HFF-Myc (cell line): ENCODE data around the gene SEPTIN2.
"Not testable (repeated sequence)": the region's sequence is repeated elsewhere in the genome, so short reads cannot be mapped to it uniquely, and the experiment has no call there.

Source experiments
- DNase-seq: peaks from one replicate; pipeline ENCODE4 v3.0.0-alpha.2; 2011; ENCODE audit warnings: low read depth; ENCODE audit errors: extremely low read depth
- H3K4me3 ChIP-seq: replicated peaks from 2 replicates; pipeline ENCODE4 v1.5.1; 2011; ENCODE audit warnings: low read depth, mild to moderate bottlenecking, control low read depth, low read length
- TF ChIP-seq, protein P1 (sequence below): IDR thresholded peaks from 2 replicates; pipeline ENCODE4 v1.5.1; 2012; ENCODE audit warnings: mild to moderate bottlenecking, low read depth, low read length, control low read depth; ENCODE audit errors: missing control alignments

SEPTIN2 gene

DNA sequence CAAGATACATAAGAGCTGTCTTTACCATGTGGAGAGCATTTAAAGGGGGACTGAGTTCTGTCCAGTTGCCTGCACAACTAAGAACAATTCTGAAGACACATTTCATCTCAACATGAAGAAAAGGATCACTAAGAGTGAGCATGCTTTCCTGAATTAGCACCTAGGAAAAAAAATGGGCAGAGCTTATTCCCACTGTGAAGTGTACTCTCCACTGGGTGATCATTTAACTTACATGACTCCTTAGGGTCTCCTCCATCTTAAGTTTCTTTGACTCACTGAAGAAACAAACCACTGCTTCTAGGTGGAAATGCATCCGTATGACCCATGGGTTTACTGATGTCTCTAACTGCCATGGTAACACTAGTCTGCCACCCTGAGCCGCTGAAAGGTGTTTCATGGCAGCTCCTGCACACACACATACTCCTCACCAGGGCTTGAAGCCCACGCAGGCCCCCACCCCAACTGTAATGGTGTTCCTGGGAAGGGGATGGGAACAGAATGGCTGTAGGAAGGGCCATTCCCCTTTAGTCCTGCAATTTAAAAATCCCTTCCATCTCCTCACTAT lies 27.3 kb upstream of the SEPTIN2 start:
- no peak for DNase-seq
- no peak overlapping the region for H3K4me3 ChIP-seq
- TF ChIP-seq, protein P1, sequence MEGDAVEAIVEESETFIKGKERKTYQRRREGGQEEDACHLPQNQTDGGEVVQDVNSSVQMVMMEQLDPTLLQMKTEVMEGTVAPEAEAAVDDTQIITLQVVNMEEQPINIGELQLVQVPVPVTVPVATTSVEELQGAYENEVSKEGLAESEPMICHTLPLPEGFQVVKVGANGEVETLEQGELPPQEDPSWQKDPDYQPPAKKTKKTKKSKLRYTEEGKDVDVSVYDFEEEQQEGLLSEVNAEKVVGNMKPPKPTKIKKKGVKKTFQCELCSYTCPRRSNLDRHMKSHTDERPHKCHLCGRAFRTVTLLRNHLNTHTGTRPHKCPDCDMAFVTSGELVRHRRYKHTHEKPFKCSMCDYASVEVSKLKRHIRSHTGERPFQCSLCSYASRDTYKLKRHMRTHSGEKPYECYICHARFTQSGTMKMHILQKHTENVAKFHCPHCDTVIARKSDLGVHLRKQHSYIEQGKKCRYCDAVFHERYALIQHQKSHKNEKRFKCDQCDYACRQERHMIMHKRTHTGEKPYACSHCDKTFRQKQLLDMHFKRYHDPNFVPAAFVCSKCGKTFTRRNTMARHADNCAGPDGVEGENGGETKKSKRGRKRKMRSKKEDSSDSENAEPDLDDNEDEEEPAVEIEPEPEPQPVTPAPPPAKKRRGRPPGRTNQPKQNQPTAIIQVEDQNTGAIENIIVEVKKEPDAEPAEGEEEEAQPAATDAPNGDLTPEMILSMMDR = no peak

DNA sequence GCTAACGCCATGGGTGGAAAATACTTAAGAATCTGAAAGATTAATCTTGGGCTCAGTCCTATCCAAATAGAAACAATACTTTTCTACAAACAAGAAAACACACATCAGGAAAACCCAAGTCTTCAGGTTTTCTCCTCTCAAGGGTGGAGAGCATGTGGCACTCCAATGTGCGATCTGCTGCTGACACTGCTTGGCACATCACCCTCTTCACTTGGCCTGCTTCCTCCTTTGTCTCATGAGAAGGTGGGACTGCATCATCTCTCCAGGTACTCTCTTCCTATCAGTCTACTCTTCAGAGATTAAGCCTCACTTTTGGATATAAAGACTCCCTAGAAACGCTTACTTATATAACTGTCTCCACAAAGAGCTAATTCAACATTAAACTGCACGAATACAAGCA lies 26.7 kb upstream of the SEPTIN2 start:
- no peak for DNase-seq
- TF ChIP-seq, protein P1 = no peak

DNA sequence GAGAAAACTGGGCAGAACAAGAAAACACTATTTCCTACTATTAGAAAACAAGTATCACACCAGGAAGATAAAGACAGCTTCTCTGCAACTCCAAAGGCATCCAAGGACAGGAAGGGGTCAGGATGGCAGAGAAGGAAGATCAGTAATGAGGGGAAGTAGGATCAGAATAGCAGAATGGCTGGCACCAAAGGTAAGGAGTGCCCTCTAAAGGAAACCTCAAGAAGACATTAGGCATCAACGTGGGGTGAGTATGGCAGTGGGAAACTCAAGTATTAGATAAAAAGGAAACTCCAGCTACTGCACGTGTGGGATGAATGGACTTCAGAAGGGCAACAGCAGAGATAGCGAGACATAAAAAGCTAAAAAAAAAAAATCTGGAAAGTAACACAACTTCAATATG lies 26.1 kb upstream of the SEPTIN2 start:
- TF ChIP-seq, protein P1 = no peak
- DNase-seq = no peak
- H3K4me3 ChIP-seq = no peak overlapping the region

More for the DNA sequence above, 26.7 kb upstream of the SEPTIN2 start:
- no peak overlapping the region for H3K4me3 ChIP-seq

DNA sequence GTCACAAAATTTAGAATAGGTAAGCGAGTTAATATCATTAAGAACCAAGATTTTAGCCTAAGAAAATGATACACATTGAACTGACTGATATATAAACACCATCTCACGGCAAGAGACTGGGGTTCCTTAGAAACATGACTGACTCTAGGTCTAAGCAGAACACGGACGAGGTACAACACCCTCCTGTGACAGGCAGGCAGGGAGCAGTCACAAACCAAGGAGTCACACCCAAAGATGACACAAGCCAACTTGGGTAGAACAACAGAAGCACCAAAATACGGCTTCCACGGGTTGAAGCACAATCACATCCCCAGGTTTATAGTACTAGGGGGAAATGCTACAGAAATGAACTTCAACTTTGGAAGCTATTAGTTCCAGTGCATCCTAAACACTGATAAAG lies 24.6 kb upstream of the SEPTIN2 start:
- H3K4me3 ChIP-seq = no peak overlapping the region
- DNase-seq = no peak
- TF ChIP-seq, protein P1 = no peak

DNA sequence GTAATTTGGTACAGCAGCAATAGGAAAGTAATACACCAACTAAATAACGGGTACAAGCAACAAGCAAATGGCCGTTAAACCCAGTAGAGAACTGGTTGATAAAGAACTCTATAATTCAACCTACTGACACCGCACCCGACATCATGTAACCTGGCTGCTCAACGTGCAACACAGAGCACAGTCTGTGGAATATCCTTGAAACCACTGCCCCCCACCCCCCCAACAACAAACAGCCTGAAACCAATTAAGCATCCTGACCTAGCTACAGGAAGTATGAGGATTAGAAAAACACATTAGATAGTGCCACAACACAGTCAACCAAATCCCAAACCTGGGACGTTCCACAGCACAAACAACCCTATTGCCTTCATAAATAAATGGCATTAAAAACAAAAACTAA lies 23.7 kb upstream of the SEPTIN2 start:
- no peak for DNase-seq
- H3K4me3 ChIP-seq = no peak overlapping the region
- TF ChIP-seq, protein P1 = no peak

DNA sequence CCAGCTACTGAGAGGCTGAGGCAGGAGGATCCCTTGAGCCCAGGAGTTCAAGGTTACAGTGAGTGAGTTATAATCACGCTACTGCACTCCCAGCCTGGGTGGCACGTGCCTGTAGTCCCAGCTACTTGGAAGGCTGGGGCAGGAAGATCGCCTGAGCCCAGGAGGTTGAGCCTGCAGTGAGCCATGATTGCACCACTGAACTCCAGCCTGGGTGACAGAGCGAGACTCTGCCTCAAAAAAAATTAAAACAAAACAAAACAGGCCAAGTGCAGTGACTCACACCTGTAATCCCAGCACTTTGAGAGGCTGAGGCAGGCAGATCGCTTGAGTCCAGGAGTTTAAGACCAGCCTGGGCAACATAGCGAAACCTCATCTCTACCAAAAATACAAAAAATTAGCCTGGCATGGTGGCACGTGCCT lies 22.3 kb upstream of the SEPTIN2 start:
- H3K4me3 ChIP-seq, DNase-seq: not testable (repeated sequence)

DNA sequence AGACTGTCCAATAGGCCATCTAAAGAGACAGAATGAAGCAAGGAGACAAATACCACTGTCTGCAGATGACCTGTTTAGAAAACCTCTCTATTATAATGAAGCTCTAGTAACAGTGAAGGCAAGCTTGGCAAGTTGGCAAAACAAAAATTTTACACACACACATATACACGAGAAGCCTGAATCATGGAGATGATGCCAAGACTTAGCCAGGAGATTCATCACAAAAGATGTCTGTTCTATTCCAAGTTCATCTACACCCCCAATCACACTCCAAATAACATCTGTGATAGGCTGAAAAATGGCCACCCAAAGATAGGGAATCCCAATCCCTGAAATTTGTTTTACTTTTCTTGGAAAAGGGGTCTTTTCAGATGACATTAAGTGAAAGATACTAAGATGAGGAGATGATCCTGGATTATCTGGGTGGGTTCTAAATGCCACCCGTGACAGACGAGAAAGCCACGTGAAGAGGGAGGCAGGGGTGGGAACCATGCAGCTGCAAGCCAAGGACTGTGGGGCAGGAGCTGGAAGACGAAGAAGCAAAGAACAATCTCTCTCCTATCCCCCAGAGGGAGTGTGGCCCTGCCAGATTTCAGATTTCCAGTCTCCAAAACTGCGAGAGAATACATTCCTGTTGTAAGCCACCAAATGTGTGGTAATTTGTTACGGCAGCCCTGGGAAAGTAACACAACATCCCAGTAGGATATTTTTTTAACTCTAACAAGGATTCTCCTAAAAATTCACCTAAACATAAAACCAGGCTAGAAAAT lies 20.2 kb upstream of the SEPTIN2 start:
- no peak for DNase-seq
- H3K4me3 ChIP-seq = no peak overlapping the region
- TF ChIP-seq, protein P1 = no peak
